K562 (cell line): ENCODE data around the gene RXRB. TPM values are rescaled to one million over a fixed set of nuclear protein-coding genes. Genes with fewer than 3 reads are reported as not detected.
"Not testable (repeated sequence)": the region's sequence is repeated elsewhere in the genome, so short reads cannot be mapped to it uniquely, and the experiment has no call there.

ENCODE experiments used
- ATAC-seq: fragments of 200-7000 bp; cut with Tn5 transposase; 3 replicates; pipeline ENCODE4 v1.9.1; 2020; ENCODE audit warnings: moderate library complexity
- BruUV-seq: library from RNA; stranded (reverse); fragments of 400-500 nt; replicated peaks from 2 replicates; lab custom pipeline; 2021; lab: Mats Ljungman, UMichigan
- CTCF ChIA-PET: fragments of 300-600 bp; formaldehyde crosslinking; extraction: SDS; loops from one replicate; lab custom pipeline; 2021; ENCODE audit warnings: low intra/inter-chr PET ratio; lab: Yijun Ruan, JAX
- POLR2A ChIA-PET: fragments of 300-600, 350-650 bp; sonication (Branson Sonifier 250); formaldehyde crosslinking; extraction: SDS; loops from one replicate; lab custom pipeline; 2021; ENCODE audit warnings: antibody characterized with exemption, inconsistent platforms; lab: Yijun Ruan, JAX
- DNase-seq, 4 experiments: peaks; one replicate each; pipeline versions ENCODE4 v3.0.0 to v3.0.0-alpha.2; 2011 to 2018; ENCODE audit warnings: low spot score in 3 of 4, mixed read lengths in 3 of 4; ENCODE audit errors: extremely low read depth in 1 of 4
- FAIRE-seq: peaks from 2 replicates; lab custom pipeline; 2011; peaks lifted over from hg19 to GRCh38; lab: Jason Lieb, UNC
- H2AFZ ChIP-seq: 2 replicates; pipeline ENCODE4 v1.6.0; 2011; ENCODE audit warnings: low read depth, low read length, control low read depth, inconsistent platforms
- H3K27ac ChIP-seq: fragments of 200-600 bp; 3 replicates; pipeline ENCODE4 v1.8.0; 2011; ENCODE audit warnings: low read depth, mild to moderate bottlenecking, control low read depth, inconsistent platforms, low read length, moderate library complexity, mixed read lengths; ENCODE audit errors: extremely low read depth
- H3K27me3 ChIP-seq, 2 experiments: fragments of 300-600 bp in 1 of 2; 2 replicates in 1 of 2; 3 replicates in 1 of 2; pipeline versions ENCODE4 v1.6.0 to v1.8.0; 2011; ENCODE audit warnings: inconsistent platforms in 2 of 2, low read length in 2 of 2, mild to moderate bottlenecking in 1 of 2, mixed read lengths in 1 of 2, moderate library complexity in 1 of 2; ENCODE audit not compliant: control insufficient read depth in 2 of 2, insufficient read depth in 2 of 2
- H3K36me3 ChIP-seq: fragments of 300-600 bp; 3 replicates; pipeline ENCODE4 v1.8.0; 2011; ENCODE audit warnings: mild to moderate bottlenecking, low read length, inconsistent platforms; ENCODE audit not compliant: control insufficient read depth, insufficient read depth
- H3K4me1 ChIP-seq, 2 experiments: fragments of 200-600 bp in 1 of 2; replicated peaks in 1 of 2; 2 replicates in 1 of 2; 3 replicates in 1 of 2; pipeline versions ENCODE4 v1.5.1 to v1.8.0; 2011; ENCODE audit warnings: inconsistent platforms in 2 of 2, low read length in 2 of 2, mild to moderate bottlenecking in 1 of 2, mixed read lengths in 1 of 2, moderate library complexity in 1 of 2; ENCODE audit not compliant: control insufficient read depth in 2 of 2, insufficient read depth in 2 of 2
- H3K4me2 ChIP-seq: 2 replicates; pipeline ENCODE4 v1.6.1; 2011; ENCODE audit warnings: low read length, control low read depth, inconsistent platforms, mixed read lengths; ENCODE audit not compliant: insufficient read depth
- H3K4me3 ChIP-seq: fragments of 200-600 bp; sonication (generic), shearing (Covaris generic); 2 replicates; pipeline ENCODE4 v1.5.1; 2016; ENCODE audit warnings: control low read depth, inconsistent platforms
- H3K79me2 ChIP-seq: fragments of 200-600 bp; 3 replicates; pipeline ENCODE4 v1.8.0; 2011; ENCODE audit warnings: low read length, inconsistent platforms; ENCODE audit not compliant: control insufficient read depth, insufficient read depth
- H3K9ac ChIP-seq, 2 experiments: 2 replicates each; pipeline versions ENCODE4 v1.6.0 to v1.6.1; 2011; ENCODE audit warnings: low read depth in 2 of 2, low read length in 2 of 2, control low read depth in 1 of 2, inconsistent platforms in 1 of 2, mild to moderate bottlenecking in 1 of 2, mixed read lengths in 1 of 2; ENCODE audit not compliant: insufficient read depth in 1 of 2
- H3K9me1 ChIP-seq: one replicate; pipeline ENCODE4 v1.6.0; 2011; ENCODE audit warnings: inconsistent platforms, mild to moderate bottlenecking, low read length, moderate library complexity; ENCODE audit not compliant: control insufficient read depth, insufficient read depth
- H3K9me3 ChIP-seq: replicated peaks from 2 replicates; pipeline ENCODE4 v1.5.1; 2011; ENCODE audit warnings: low read depth, low read length, inconsistent platforms; ENCODE audit not compliant: control insufficient read depth, insufficient read depth
- H4K20me1 ChIP-seq: replicated peaks from 2 replicates; pipeline ENCODE4 v1.6.1; 2011; ENCODE audit warnings: low read length, inconsistent platforms, mixed read lengths; ENCODE audit not compliant: control insufficient read depth, insufficient read depth
- CEBPG ChIP-seq, 3 experiments: fragments of 200-800 bp in 1 of 3; sonication (Bioruptor generic) in 1 of 3; sonication (generic) in 1 of 3; formaldehyde crosslinking in 1 of 3; IDR thresholded peaks in 2 of 3; conservative IDR thresholded peaks in 1 of 3; 2 replicates each; pipeline versions ENCODE4 v1.6.1 to v1.8.0; 2016 to 2022; ENCODE audit warnings: missing compliant biosample characterization in 2 of 3, missing genetic modification characterization in 2 of 3, mild to moderate bottlenecking in 1 of 3, missing genetic modification reagents in 1 of 3
- ETV5 ChIP-seq: sonication (generic); formaldehyde crosslinking; IDR thresholded peaks from 2 replicates; pipeline ENCODE4 v1.4.0; 2020; ENCODE audit warnings: low read depth, mild to moderate bottlenecking, missing genetic modification reagents
- MAFG ChIP-seq: fragments of 450-650 bp; conservative IDR thresholded peaks from 2 replicates; pipeline ENCODE4 v1.6.1; 2016; ENCODE audit warnings: missing genetic modification characterization, missing compliant biosample characterization
- SPI1 ChIP-seq: IDR thresholded peaks from 2 replicates; pipeline ENCODE4 v1.6.1; 2011; ENCODE audit warnings: low read depth, low read length, control low read depth, borderline replicate concordance
- TCF15 ChIP-seq: fragments of 250-450 bp; sonication (Bioruptor Pico); IDR thresholded peaks from 2 replicates; pipeline ENCODE4 v1.8.0; 2022; ENCODE audit warnings: moderate library complexity, mild to moderate bottlenecking, inconsistent platforms
- TEAD1 ChIP-seq, 2 experiments: fragments of 450-650 bp in 1 of 2; sonication (generic) in 1 of 2; formaldehyde crosslinking; IDR thresholded peaks; 2 replicates each; pipeline versions ENCODE4 v1.4.0 to v1.8.0; 2020 to 2022; ENCODE audit warnings: mild to moderate bottlenecking in 2 of 2, missing genetic modification reagents in 1 of 2
- ZBTB11 ChIP-seq, 3 experiments: fragments of 200-800 bp in 1 of 3; fragments of 250-450 bp in 1 of 3; fragments of 450-650 bp in 1 of 3; sonication (Bioruptor Pico) in 1 of 3; sonication (Bioruptor generic) in 1 of 3; formaldehyde crosslinking in 1 of 3; IDR thresholded peaks; 2 replicates each; pipeline versions ENCODE4 v1.6.1 to v1.8.0; 2016 to 2022; ENCODE audit warnings: mild to moderate bottlenecking in 2 of 3, missing genetic modification characterization in 2 of 3, missing compliant biosample characterization in 1 of 3, moderate library complexity in 1 of 3
- ZNF589 ChIP-seq: fragments of 200-800 bp; sonication (Bioruptor generic); IDR thresholded peaks from 2 replicates; pipeline ENCODE4 v1.6.1; 2016; ENCODE audit warnings: low read depth, missing genetic modification characterization, missing compliant biosample characterization
- WGBS: fragments of 100-300 bp; shearing (Covaris generic); methylation state at CpG from one replicate; pipeline ENCODE4 v1.1.6; 2016; ENCODE audit warnings: low coverage, mixed read lengths; ENCODE audit not compliant: insufficient coverage; ENCODE audit errors: missing lambda C conversion rate; 5-methylcytosine and 5-hydroxymethylcytosine counted together
- in situ Hi-C: fragments of 300-500 bp; cut with MboI; formaldehyde crosslinking; loops from 4 replicates; pipeline ENCODE4 v1.15.0; 2018; ENCODE audit warnings: inconsistent platforms, mixed read lengths
- intact Hi-C: fragments of 100-400 bp; cut with micrococcal nuclease; formaldehyde crosslinking; loops from 2 replicates; pipeline ENCODE4 v1.14.2; 2022
- polyA plus RNA-seq, 8 experiments: library from polyadenylated mRNA; depleted of rRNA in 4 of 8; stranded (reverse) in 5 of 8; unstranded in 3 of 8; fragments of >200 nt; fragmentation: Nextera tagmentation in 2 of 8; fragmentation: Illumina TruSeq in 1 of 8; extraction: Ambion mirVana in 2 of 8; extraction: Trizol in 1 of 8; gene quantifications; 2 replicates each; pipeline versions ENCODE4 v1.2.1 to v1.2.3, GENCODE V29; 2011 to 2014; ENCODE audit warnings: inconsistent platforms in 1 of 8, missing spikeins in 1 of 8
- total RNA-seq, 7 experiments: library from RNA; depleted of rRNA in 6 of 7; stranded (reverse); fragments of >200 nt in 6 of 7; fragmentation: Illumina TruSeq in 2 of 7; extraction: Trizol in 2 of 7; gene quantifications; 2 replicates each; pipeline versions ENCODE4 v1.2.1 to v1.2.3, GENCODE V29; 2011 to 2021; ENCODE audit warnings: low replicate concordance in 1 of 7

The RXRB gene
- total and polyA plus RNA-seq, 9 of the 15 experiments (the other 6 are each of a cell fraction or from before 2014, with no cell fraction given): 0.76 to 35.5 (median 18.4) TPM

- in situ Hi-C loops: no loop called here
- Histone ChIP-seq H3K9ac (no peak overlapping the region), H3K9me3 (no peaks in the 10 kb centered on the region)
- TF ChIP-seq ZBTB11 (CRISPR knock-in tag; IDR thresholded peaks at IDR 0.05): no peak
- TF ChIP-seq SPI1: no peak
- TF ChIP-seq MAFG: no peak
- no peak for TF ChIP-seq ZNF589 (CRISPR knock-in tag)
- TF ChIP-seq TEAD1 (CRISPR knock-in tag; IDR thresholded peaks at IDR 0.05): no peak
- TF ChIP-seq TCF15 (CRISPR knock-in tag): no peak
- TF ChIP-seq ETV5 (CRISPR knock-in tag): no peak
- no peak for TF ChIP-seq CEBPG (CRISPR knock-in tag; IDR thresholded peaks at IDR 0.05)
- TF ChIP-seq CEBPG (tag; conservative IDR thresholded peaks at IDR 0.05 in 1 of 2, IDR thresholded peaks at IDR 0.05 in 1 of 2): no peak
- TF ChIP-seq, all 486 proteins: peak for 0
- Histone ChIP-seq H3K27me3 (peaks cover 58 to 67% of the 10 kb centered on the region in 2 experiments), H3K4me3 (no peak overlapping the region), H3K36me3 (no peaks in the 10 kb centered on the region), H2AFZ (no peak overlapping the region), H3K4me1 (no peaks in the 10 kb centered on the region), H3K4me2 (no peak overlapping the region), H3K79me2 (no peaks in the 10 kb centered on the region), H3K27ac (no peak overlapping the region), H4K20me1 (peaks cover 3% of the 10 kb centered on the region; the same call in 1 of the 2 replicates), H3K9me1 (no peaks in the 10 kb centered on the region)
- 0% methylated on average over 6 of the region's 6 CpGs for WGBS
- no peak for ATAC-seq
- intact Hi-C loops: no loop called here
- CTCF ChIA-PET: no interaction called here
- POLR2A ChIA-PET: interaction anchor here (0.8 to 7.1 kb wide), 4 partner anchors 10 to 42 kb away, joined by 3 to 57 read pairs (median 4); partner anchors contain the start of genes B3GALT4 and RING1
- BruUV-seq: no TSS peak
- DNase-seq: no peak
- no peak for FAIRE-seq
Measured at GRCh38 chr6:33235221-33235634, 34.8 kb upstream of the RXRB start.

DNA sequence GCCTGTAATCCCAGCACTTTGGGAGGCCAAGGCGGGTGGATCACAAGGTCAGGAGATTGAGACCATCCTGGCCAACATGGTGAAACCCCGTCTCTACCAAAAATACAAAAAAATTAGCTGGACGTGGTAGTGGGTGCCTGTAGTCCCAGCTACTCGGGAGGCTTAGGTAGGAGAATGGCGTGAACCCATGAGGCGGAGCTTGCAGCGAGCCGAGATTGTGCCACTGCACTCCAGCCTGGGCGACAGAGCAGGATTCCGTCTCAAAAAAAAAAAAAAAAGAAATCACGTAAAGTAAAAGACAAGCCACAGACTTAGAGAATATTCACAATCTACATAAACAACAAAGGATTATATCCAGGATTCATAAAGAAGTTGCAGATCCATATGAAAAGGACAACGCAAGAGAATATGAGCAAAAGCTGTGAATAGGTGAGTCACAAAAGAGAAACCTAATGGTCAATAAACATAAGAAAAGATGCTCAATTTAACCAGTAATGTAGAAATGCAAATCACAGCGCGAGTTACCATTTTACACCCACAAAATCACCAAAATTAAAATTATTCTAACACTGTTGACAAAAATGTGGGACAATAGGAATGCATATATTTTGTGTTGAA is 26.1 kb upstream of the RXRB start:
- H3K79me2 ChIP-seq, H3K9me3 ChIP-seq, H4K20me1 ChIP-seq, FAIRE-seq, H3K9ac ChIP-seq, H2AFZ ChIP-seq, ATAC-seq, H3K4me1 ChIP-seq, H3K36me3 ChIP-seq, in situ Hi-C loops, intact Hi-C loops, H3K4me2 ChIP-seq, H3K4me3 ChIP-seq, CTCF ChIA-PET, H3K9me1 ChIP-seq, BruUV-seq, H3K27ac ChIP-seq: not testable (repeated sequence)
- WGBS: 18% methylated on average over 14 of the region's 14 CpGs
- POLR2A ChIA-PET: interaction anchor here (0.6 to 2.8 kb wide), 3 partner anchors 13 to 196 kb away, joined by 3 to 7 read pairs (median 6); partner anchors contain the start of gene RING1
- peak in 1 of 4 experiments; percentile 0 for DNase-seq
- H3K27me3 ChIP-seq: peaks cover 18 to 25% of the 10 kb centered on the region in 2 experiments
